HepG2 (cell line): ENCODE data around the gene IL1RL2. TPM values are rescaled to one million over a fixed set of nuclear protein-coding genes. Genes with fewer than 3 reads are reported as not detected.
A peak's percentile ranks its signal among the peaks of the same experiment; 100 is the strongest.

Experiments
- ARID3A ChIP-seq: IDR thresholded peaks from 2 replicates; pipeline ENCODE4 v1.6.1; 2012; ENCODE audit warnings: low read depth, low read length, improper control_type of control experiment
- ARID5B ChIP-seq: IDR thresholded peaks from 2 replicates; pipeline ENCODE4 v1.4.0; 2020; ENCODE audit warnings: mild to moderate bottlenecking, missing genetic modification reagents
- DDIT3 ChIP-seq: sonication (generic); formaldehyde crosslinking; IDR thresholded peaks from 2 replicates; pipeline ENCODE4 v1.4.0; 2020; ENCODE audit warnings: mild to moderate bottlenecking, missing genetic modification reagents
- HMG20A ChIP-seq: IDR thresholded peaks from 2 replicates; pipeline ENCODE4 v1.6.1; 2016; ENCODE audit warnings: borderline replicate concordance
- HNF4A ChIP-seq: sonication (generic); formaldehyde crosslinking; IDR thresholded peaks from 2 replicates; pipeline ENCODE4 v1.4.0; 2020; ENCODE audit warnings: missing genetic modification reagents
- MAZ ChIP-seq, 2 experiments: sonication (generic) in 1 of 2; formaldehyde crosslinking in 1 of 2; IDR thresholded peaks; 2 replicates each; pipeline versions ENCODE4 v1.5.0 to v1.6.1; 2012 to 2020; ENCODE audit warnings: low read depth in 2 of 2, mild to moderate bottlenecking in 2 of 2, borderline replicate concordance in 1 of 2, improper control_type of control experiment in 1 of 2, low read length in 1 of 2, missing genetic modification reagents in 1 of 2, moderate library complexity in 1 of 2
- NR2C2 ChIP-seq: sonication (generic); formaldehyde crosslinking; IDR thresholded peaks from 2 replicates; pipeline ENCODE4 v1.4.0; 2020; ENCODE audit warnings: missing genetic modification reagents, mild to moderate bottlenecking, moderate library complexity, borderline replicate concordance
- NR2F6 ChIP-seq, 2 experiments: IDR thresholded peaks; 2 replicates each; pipeline ENCODE4 v1.6.1; 2016; ENCODE audit warnings: antibody characterized with exemption in 1 of 2, mild to moderate bottlenecking in 1 of 2
- RARA ChIP-seq: IDR thresholded peaks from 2 replicates; pipeline ENCODE4 v1.6.1; 2016; ENCODE audit warnings: missing genetic modification reagents, missing compliant biosample characterization
- SMC3 ChIP-seq: IDR thresholded peaks from 2 replicates; pipeline ENCODE4 v1.6.1; 2011; ENCODE audit warnings: low read length, improper control_type of control experiment
- SP2 ChIP-seq: sonication (generic); formaldehyde crosslinking; IDR thresholded peaks from 2 replicates; pipeline ENCODE4 v1.5.1; 2020; ENCODE audit warnings: mild to moderate bottlenecking, missing genetic modification reagents
- ZFP36L2 ChIP-seq: sonication (generic); formaldehyde crosslinking; IDR thresholded peaks from 2 replicates; pipeline ENCODE4 v1.4.0; 2020; ENCODE audit warnings: missing genetic modification reagents
- ZNF414 ChIP-seq: sonication (generic); formaldehyde crosslinking; IDR thresholded peaks from 2 replicates; pipeline ENCODE4 v1.5.0; 2020; ENCODE audit warnings: missing genetic modification reagents
- ZNF558 ChIP-seq: sonication (generic); formaldehyde crosslinking; IDR thresholded peaks from 2 replicates; pipeline ENCODE4 v1.9.0; 2022; ENCODE audit warnings: mild to moderate bottlenecking, missing genetic modification reagents, borderline replicate concordance
- ZNF646 ChIP-seq: sonication (generic); formaldehyde crosslinking; IDR thresholded peaks from 2 replicates; pipeline ENCODE4 v1.9.0; 2021; ENCODE audit warnings: mild to moderate bottlenecking, missing genetic modification reagents
- polyA plus RNA-seq, 8 experiments: library from polyadenylated mRNA; depleted of rRNA in 3 of 8; stranded (reverse) in 7 of 8; unstranded in 1 of 8; fragments of >200 nt; fragmentation: Illumina TruSeq in 4 of 8; extraction: Trizol in 4 of 8; gene quantifications; 2 replicates each; pipeline versions ENCODE4 v1.2.1 to v1.2.3, GENCODE V29; 2011 to 2016; ENCODE audit warnings: low read depth in 4 of 8, missing spikeins in 1 of 8, mixed read lengths in 1 of 8; ENCODE audit not compliant: insufficient read depth in 1 of 8
- total RNA-seq, 5 experiments: library from RNA; depleted of rRNA; stranded (reverse); fragments of >200 nt; fragmentation: Illumina TruSeq; extraction: Trizol; gene quantifications; 2 replicates each; pipeline ENCODE4 v1.2.3, GENCODE V29; 2016; ENCODE audit warnings: low read depth in 1 of 5

The IL1RL2 gene
- total and polyA plus RNA-seq, 2 of the 13 experiments (the other 11 are each of a cell fraction or from before 2014, with no cell fraction given), result 0.03 TPM; not detected in 1

- TF ChIP-seq MAZ (IDR thresholded peaks at IDR 0.05; ENCODE audit: borderline replicate concordance, low read depth, low read length) (no peak), MAZ (CRISPR knock-in tag; IDR thresholded peaks at IDR 0.05; ENCODE audit: low read depth) (no peak), SP2 (CRISPR knock-in tag) (no peak), NR2F6 (IDR thresholded peaks at IDR 0.05) (peak; percentile 70), NR2F6 (CRISPR knock-in tag; IDR thresholded peaks at IDR 0.05) (peak; percentile 72), ARID3A (no peak), ZNF558 (CRISPR knock-in tag) (no peak), NR2C2 (peak; percentile 66), HMG20A (CRISPR knock-in tag) (peak; percentile 61; the same call in 1 of the 2 replicates), SMC3 (0 out of 2 replicates have a peak, but pooled peaks have one; percentile 2), HNF4A (peak; percentile 65), RARA (CRISPR knock-in tag) (peak; percentile 97), DDIT3 (no peak), ZFP36L2 (CRISPR knock-in tag) (no peak), ARID5B (CRISPR knock-in tag) (peak; percentile 62), ZNF646 (CRISPR knock-in tag) (peak; percentile 51; the same call in 1 of the 2 replicates), ZNF414 (CRISPR knock-in tag) (no peak)
These were observed 7.9 kb downstream of the IL1RL2 start (continued) for GRCh38 chr2:102194609-102195268.
